Measurements from ENCODE around the gene KCNH2. TPM values are rescaled to one million over a fixed set of nuclear protein-coding genes. Genes with fewer than 3 reads are reported as not detected.

Gene KCNH2
- total and polyA plus RNA-seq, 2 of the 8 experiments (the other 6 are each of a cell fraction or from before 2014, with no cell fraction given) = 8.0 to 15.0 TPM

- H3K56ac ChIP-seq (replicated peaks; ENCODE audit: insufficient read length, low read depth, low read length) = no peak overlapping the region
- H2BK120ac ChIP-seq (replicated peaks; ENCODE audit: low read depth, low read length) = no peak overlapping the region
- H3K4me1 ChIP-seq (replicated peaks in 1 of 4; ENCODE audit: control insufficient read depth in 3 of 4, insufficient read depth in 4 of 4, low read length in 3 of 4) = peaks cover 11 to 41% (median 33%) of the 10 kb centered on the region in 4 experiments
- H4K5ac ChIP-seq (ENCODE audit: insufficient read length, low read depth, low read length) = no peak overlapping the region
- no peak overlapping the region for H2AK5ac ChIP-seq (ENCODE audit: low read depth, low read length)
- H2BK20ac ChIP-seq (ENCODE audit: low read length) = no peak overlapping the region
- no peaks in the 10 kb centered on the region; the same call in 1 of the 2 replicates for H3K79me1 ChIP-seq (ENCODE audit: low read depth, low read length)
- no peaks in the 10 kb centered on the region for H3K36me3 ChIP-seq (ENCODE audit: control insufficient read depth in 2 of 4, insufficient read depth in 4 of 4, low read length in 3 of 4)
- DNase-seq (ENCODE audit: low read depth in 1 of 2, low spot score in 2 of 2) (no peak), FAIRE-seq (no peak)
- WGBS, 2 experiments (ENCODE audit: extremely low coverage in 1 of 2, insufficient coverage in 1 of 2, insufficient read length in 1 of 2, insufficient replicate concordance in 2 of 2, low coverage in 1 of 2, low lambda C conversion rate in 2 of 2, missing lambda C conversion rate in 1 of 2) = 48% methylated on average over 5 of the region's 62 CpGs; no CpG with 5 or more reads in 1 of the 2 experiments
- peak overlapping the region; percentile 20; the same call in 1 of the 2 replicates for H2BK12ac ChIP-seq (ENCODE audit: low read depth, low read length)
- ChIA-PET POLR2A (ENCODE audit: partially characterized antibody) (interaction anchor here (0.5 to 1.4 kb wide), 6 partner anchors 11 to 633 kb away, joined by 3 to 6 read pairs (median 4); no protein-coding TSS in a partner anchor), CTCF (ENCODE audit: partially characterized antibody) (interaction anchor here (0.8 to 27.0 kb wide), 4 partner anchors 9 to 133 kb away, joined by 4 to 797 read pairs (median 8); no protein-coding TSS in a partner anchor)
- H3K27me3 ChIP-seq (replicated peaks in 1 of 4; ENCODE audit: control insufficient read depth in 3 of 4, extremely low read depth in 1 of 4, insufficient read depth in 3 of 4, low read length in 3 of 4) = peaks cover 2 to 34% (median 28%) of the 10 kb centered on the region in 4 experiments
- TF ChIP-seq PHF8 (conservative IDR thresholded peaks at IDR 0.05; ENCODE audit: low read depth, low read length) = peak; percentile 6; the same call in 1 of the 2 replicates
- no peak for TF ChIP-seq POLR2AphosphoS5 (IDR thresholded peaks at IDR 0.05; ENCODE audit: low read depth, low read length)
- H3K23me2 ChIP-seq (ENCODE audit: low read depth, low read length) = peaks cover 21% of the 10 kb centered on the region
- no peak overlapping the region for H3K23ac ChIP-seq (ENCODE audit: insufficient read length)
- H3K14ac ChIP-seq (ENCODE audit: insufficient read length) = no peak overlapping the region
- no peak overlapping the region for H2AFZ ChIP-seq (ENCODE audit: low read length)
- no peak overlapping the region for H3K9ac ChIP-seq (replicated peaks in 1 of 4; ENCODE audit: extremely low read depth in 1 of 4, low read depth in 3 of 4, low read length in 3 of 4)
- H3K18ac ChIP-seq (ENCODE audit: extremely low read depth, low read length) = no peak overlapping the region; the same call in 1 of the 2 replicates
- peak overlapping the region; percentile 98; the same call in 1 of the 2 replicates for H2BK15ac ChIP-seq (ENCODE audit: low read length)
- no peak overlapping the region for H3K4ac ChIP-seq (replicated peaks; ENCODE audit: insufficient read length, low read depth, low read length)
- H3K27ac ChIP-seq (ENCODE audit: low read depth, low read length) = no peak overlapping the region
- H3K4me2 ChIP-seq (ENCODE audit: insufficient read depth in 1 of 2, low read depth in 2 of 2, low read length in 2 of 2) = peak overlapping the region; percentile 84 to 97
- H4K20me1 ChIP-seq (replicated peaks in 1 of 2; ENCODE audit: control insufficient read depth in 1 of 2, insufficient read depth in 2 of 2, low read length in 2 of 2) = peaks cover 2 to 9% of the 10 kb centered on the region in 2 experiments
- peak overlapping the region; percentile 83 for H4K91ac ChIP-seq (replicated peaks; ENCODE audit: insufficient read length, low read length)
- H2BK5ac ChIP-seq (ENCODE audit: low read depth, low read length) = no peak overlapping the region
- peak overlapping the region; percentile 35 to 60 (median 42) for H3K4me3 ChIP-seq (ENCODE audit: extremely low read depth in 1 of 4, insufficient read depth in 2 of 4, low read depth in 3 of 4, low read length in 4 of 4)
- H3K9me3 ChIP-seq (ENCODE audit: insufficient read depth in 2 of 2, low read depth in 1 of 2, low read length in 1 of 2) = no peaks in the 10 kb centered on the region
- no peaks in the 10 kb centered on the region for H3K79me2 ChIP-seq (ENCODE audit: control insufficient read depth in 1 of 2, insufficient read depth in 2 of 2, low read length in 2 of 2)
- no peak overlapping the region; the same call in 1 of the 2 replicates for H4K8ac ChIP-seq (ENCODE audit: extremely low read depth, insufficient read depth, low read length)
These were observed 567 bp downstream of the KCNH2 start for GRCh38 chr7:150977382-150978125.

Data from H1 (cell line).